Keratinocyte (primary cell): Measurements from ENCODE around the gene MATN4. TPM values are rescaled to one million over a fixed set of nuclear protein-coding genes. Genes with fewer than 3 reads are reported as not detected.
"Not testable (repeated sequence)": the region's sequence is repeated elsewhere in the genome, so short reads cannot be mapped to it uniquely, and the experiment has no call there.

Experiments used
- DNase-seq: peaks from one replicate; pipeline ENCODE4 v3.0.0-alpha.2; 2011; ENCODE audit warnings: low read depth, missing footprints, low spot score
- FAIRE-seq: peaks from 2 replicates; lab custom pipeline; 2011; peaks lifted over from hg19 to GRCh38; lab: Jason Lieb, UNC
- H2AFZ ChIP-seq: 2 replicates; pipeline ENCODE4 v1.6.0; 2012; ENCODE audit warnings: low read length, control low read depth, inconsistent platforms; ENCODE audit not compliant: control insufficient read depth
- H3K27ac ChIP-seq: 2 replicates; pipeline ENCODE4 v1.5.1; 2011; ENCODE audit warnings: low read length; ENCODE audit not compliant: control insufficient read depth, insufficient read depth
- H3K27me3 ChIP-seq: 3 replicates; pipeline ENCODE4 v1.6.0; 2011; ENCODE audit warnings: low read length; ENCODE audit not compliant: control insufficient read depth, insufficient read depth; ENCODE audit errors: extremely low read depth
- H3K36me3 ChIP-seq, 2 experiments: 2 replicates in 1 of 2; 3 replicates in 1 of 2; pipeline ENCODE4 v1.5.1; 2011; ENCODE audit warnings: low read length in 2 of 2, mild to moderate bottlenecking in 1 of 2; ENCODE audit not compliant: control insufficient read depth in 2 of 2, insufficient read depth in 2 of 2; ENCODE audit errors: extremely low read depth in 1 of 2
- H3K4me1 ChIP-seq: 3 replicates; pipeline ENCODE4 v1.5.1; 2011; ENCODE audit warnings: low read length; ENCODE audit not compliant: control insufficient read depth, insufficient read depth; ENCODE audit errors: extremely low read depth
- H3K4me2 ChIP-seq: 3 replicates; pipeline ENCODE4 v1.6.0; 2011; ENCODE audit warnings: low read depth, low read length; ENCODE audit not compliant: control insufficient read depth, insufficient read depth; ENCODE audit errors: extremely low read depth
- H3K4me3 ChIP-seq, 3 experiments: fragments of 200-600 bp in 1 of 3; sonication (generic) in 1 of 3; 2 replicates in 2 of 3; 3 replicates in 1 of 3; pipeline ENCODE4 v1.5.1; 2011 to 2016; ENCODE audit warnings: low read length in 3 of 3, mild to moderate bottlenecking in 3 of 3, control low read depth in 2 of 3, inconsistent platforms in 1 of 3, low read depth in 1 of 3, mixed read lengths in 1 of 3, mixed run types in 1 of 3, moderate library complexity in 1 of 3; ENCODE audit not compliant: control insufficient read depth in 2 of 3, insufficient read depth in 2 of 3; ENCODE audit errors: extremely low read depth in 1 of 3
- H3K79me2 ChIP-seq: 2 replicates; pipeline ENCODE4 v1.6.0; 2012; ENCODE audit warnings: low read length; ENCODE audit not compliant: control insufficient read depth, insufficient read depth
- H3K9ac ChIP-seq: 3 replicates; pipeline ENCODE4 v1.6.0; 2011; ENCODE audit warnings: low read length; ENCODE audit not compliant: control insufficient read depth, insufficient read depth; ENCODE audit errors: extremely low read depth
- H3K9me1 ChIP-seq: 3 replicates; pipeline ENCODE4 v1.6.0; 2011; ENCODE audit warnings: low read length; ENCODE audit not compliant: control insufficient read depth, insufficient read depth; ENCODE audit errors: extremely low read depth
- H3K9me3 ChIP-seq: 2 replicates; pipeline ENCODE4 v1.5.1; 2012; ENCODE audit warnings: low read depth, low read length; ENCODE audit not compliant: control insufficient read depth
- H4K20me1 ChIP-seq: 3 replicates; pipeline ENCODE4 v1.6.0; 2011; ENCODE audit warnings: low read length; ENCODE audit not compliant: control insufficient read depth, insufficient read depth; ENCODE audit errors: extremely low read depth
- CTCF ChIP-seq, 3 experiments: IDR thresholded peaks in 1 of 3; conservative IDR thresholded peaks in 1 of 3; optimal IDR thresholded peaks in 1 of 3; 2 replicates in 2 of 3; 3 replicates in 1 of 3; pipeline versions ENCODE3 to v1.5.1; 2011; ENCODE audit warnings: low read length in 3 of 3, mild to moderate bottlenecking in 3 of 3, moderate library complexity in 2 of 3, control low read depth in 1 of 3, inconsistent platforms in 1 of 3; ENCODE audit not compliant: insufficient read depth in 2 of 3; ENCODE audit errors: extremely low read depth in 1 of 3
- EZH2 ChIP-seq: IDR thresholded peaks from one replicate; pipeline ENCODE4 v1.6.1; 2012; ENCODE audit warnings: inconsistent platforms, mild to moderate bottlenecking, low read length, moderate library complexity
- dilution Hi-C: fragments of 300-500 bp; cut with MboI; formaldehyde crosslinking; loops from one replicate; pipeline ENCODE4 v1.7.0; 2020; ENCODE audit warnings: low sequenced_read_pairs; ENCODE audit not compliant: extremely low pct_ligation_motif_present
- polyA plus RNA-seq, 5 experiments: library from polyadenylated mRNA; depleted of rRNA in 3 of 5; stranded (reverse) in 3 of 5; stranded (forward) in 1 of 5; unstranded in 1 of 5; fragments of >200 nt; gene quantifications; 1 replicate in 1 of 5; 2 replicates in 3 of 5; 3 replicates in 1 of 5; pipeline versions ENCODE4 v1.2.1 to v1.2.3, GENCODE V29; 2011 to 2012; ENCODE audit warnings: missing spikeins in 2 of 5, low read depth in 1 of 5, low replicate concordance in 1 of 5

The MATN4 gene
- polyA plus RNA-seq, 1 donor (not counting 4 experiments of a cell fraction or from before 2014, with no cell fraction given) = not detected

GRCh38 chr20:45352729-45353128 lies 44.6 kb upstream of the MATN4 start:
- no peaks in the 10 kb centered on the region for H3K36me3 ChIP-seq
- H2AFZ ChIP-seq = no peak overlapping the region
- H3K4me2 ChIP-seq = no peak overlapping the region
- FAIRE-seq = no peak
- no peak for TF ChIP-seq CTCF (optimal IDR thresholded peaks at IDR 0.05 in 1 of 3, IDR thresholded peaks at IDR 0.05 in 1 of 3, conservative IDR thresholded peaks at IDR 0.05 in 1 of 3; ENCODE audit: extremely low read depth in 1 of 3, insufficient read depth in 2 of 3, low read length in 3 of 3)
- H3K27me3 ChIP-seq = no peaks in the 10 kb centered on the region
- no peak overlapping the region for H3K27ac ChIP-seq
- no peaks in the 10 kb centered on the region for H3K9me1 ChIP-seq
- dilution Hi-C loops = no loop called here
- DNase-seq = no peak
- H4K20me1 ChIP-seq = peaks cover under 1% of the 10 kb centered on the region
- H3K9me3 ChIP-seq = no peaks in the 10 kb centered on the region
- H3K4me3 ChIP-seq = no peak overlapping the region
- H3K79me2 ChIP-seq = peaks cover 5% of the 10 kb centered on the region
- H3K9ac ChIP-seq = no peak overlapping the region
- H3K4me1 ChIP-seq = peaks cover 27% of the 10 kb centered on the region

- H3K9ac ChIP-seq, H3K4me2 ChIP-seq, FAIRE-seq, H3K27ac ChIP-seq, H4K20me1 ChIP-seq, H3K9me3 ChIP-seq, DNase-seq, H3K9me1 ChIP-seq, H2AFZ ChIP-seq, H3K36me3 ChIP-seq, dilution Hi-C loops, H3K27me3 ChIP-seq, H3K4me3 ChIP-seq: not testable (repeated sequence)
- Histone ChIP-seq H3K79me2 (peaks cover 24% of the 10 kb centered on the region), H3K4me1 (peaks cover 29% of the 10 kb centered on the region)
Measured at GRCh38 chr20:45350795-45351194, 42.7 kb upstream of the MATN4 start.

GRCh38 chr20:45350217-45350616 lies 42.1 kb upstream of the MATN4 start:
- Histone ChIP-seq H3K4me3 (no peak overlapping the region), H2AFZ (no peak overlapping the region), H3K27ac (no peak overlapping the region), H4K20me1 (peaks cover 8% of the 10 kb centered on the region), H3K9me3 (no peaks in the 10 kb centered on the region), H3K4me1 (peaks cover 29% of the 10 kb centered on the region), H3K27me3 (no peaks in the 10 kb centered on the region), H3K79me2 (peaks cover 30% of the 10 kb centered on the region), H3K9ac (no peak overlapping the region), H3K36me3 (peaks cover 0 to 3% of the 10 kb centered on the region in 2 experiments), H3K9me1 (no peaks in the 10 kb centered on the region), H3K4me2 (no peak overlapping the region)
- TF ChIP-seq EZH2 (no peak), CTCF (optimal IDR thresholded peaks at IDR 0.05 in 1 of 3, IDR thresholded peaks at IDR 0.05 in 1 of 3, conservative IDR thresholded peaks at IDR 0.05 in 1 of 3; ENCODE audit: extremely low read depth in 1 of 3, insufficient read depth in 2 of 3, low read length in 3 of 3) (no peak)
- DNase-seq (no peak), FAIRE-seq (no peak)
- dilution Hi-C loops = no loop called here
